ENCODE measurements around the gene LRIG1.

Gene LRIG1

DNA sequence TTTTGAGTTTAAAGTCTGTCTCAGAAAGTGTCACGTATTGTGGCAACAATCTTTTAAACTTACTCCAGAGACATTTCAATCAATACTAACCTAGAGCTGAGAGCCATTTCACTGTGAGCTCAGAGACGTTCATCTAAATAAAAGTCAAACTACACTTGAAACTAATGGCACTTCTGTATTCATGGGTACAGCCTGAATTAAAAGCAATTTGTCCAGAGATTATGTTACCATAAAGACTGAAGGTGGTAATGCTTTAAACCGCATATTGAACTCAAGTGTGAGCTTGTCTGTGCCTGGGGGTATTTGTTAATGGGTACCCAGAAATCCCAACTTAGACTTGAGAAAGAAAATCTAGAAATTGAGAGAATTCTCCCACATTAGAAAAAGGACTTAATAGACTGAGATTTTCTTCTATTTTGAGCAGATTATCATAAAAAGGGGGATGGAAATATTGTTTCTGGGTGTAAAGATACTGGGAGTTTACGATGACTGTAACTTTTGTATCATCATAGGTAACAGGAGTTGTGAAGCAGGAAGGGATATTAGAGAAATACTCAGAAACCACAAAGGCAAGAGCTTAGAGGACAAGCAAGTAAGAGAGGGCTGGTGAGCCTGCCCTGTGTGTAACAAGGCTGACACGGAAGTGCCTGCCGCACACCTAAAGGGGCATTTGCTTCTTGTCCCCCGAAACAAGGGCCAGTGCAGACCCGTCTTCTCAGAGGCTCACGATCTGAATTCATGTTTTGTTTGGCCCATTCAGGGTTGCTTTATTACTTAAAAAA is 36.9 kb downstream of the LRIG1 start:
- H3K79me2 ChIP-seq (ENCODE audit: low read length): peaks cover 93% of the 10 kb centered on the region
- H3K4me3 ChIP-seq (ENCODE audit: low read length): no peak overlapping the region
- no peak for TF ChIP-seq EZH2phosphoT487 (IDR thresholded peaks at IDR 0.05; ENCODE audit: low read length)
- no peak for TF ChIP-seq EZH2 (optimal IDR thresholded peaks at IDR 0.05; ENCODE audit: low read depth, low read length)
- TF ChIP-seq, protein P1, sequence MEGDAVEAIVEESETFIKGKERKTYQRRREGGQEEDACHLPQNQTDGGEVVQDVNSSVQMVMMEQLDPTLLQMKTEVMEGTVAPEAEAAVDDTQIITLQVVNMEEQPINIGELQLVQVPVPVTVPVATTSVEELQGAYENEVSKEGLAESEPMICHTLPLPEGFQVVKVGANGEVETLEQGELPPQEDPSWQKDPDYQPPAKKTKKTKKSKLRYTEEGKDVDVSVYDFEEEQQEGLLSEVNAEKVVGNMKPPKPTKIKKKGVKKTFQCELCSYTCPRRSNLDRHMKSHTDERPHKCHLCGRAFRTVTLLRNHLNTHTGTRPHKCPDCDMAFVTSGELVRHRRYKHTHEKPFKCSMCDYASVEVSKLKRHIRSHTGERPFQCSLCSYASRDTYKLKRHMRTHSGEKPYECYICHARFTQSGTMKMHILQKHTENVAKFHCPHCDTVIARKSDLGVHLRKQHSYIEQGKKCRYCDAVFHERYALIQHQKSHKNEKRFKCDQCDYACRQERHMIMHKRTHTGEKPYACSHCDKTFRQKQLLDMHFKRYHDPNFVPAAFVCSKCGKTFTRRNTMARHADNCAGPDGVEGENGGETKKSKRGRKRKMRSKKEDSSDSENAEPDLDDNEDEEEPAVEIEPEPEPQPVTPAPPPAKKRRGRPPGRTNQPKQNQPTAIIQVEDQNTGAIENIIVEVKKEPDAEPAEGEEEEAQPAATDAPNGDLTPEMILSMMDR (IDR thresholded peaks at IDR 0.05; ENCODE audit: low read length): no peak
- no peaks in the 10 kb centered on the region for H3K9me2 ChIP-seq (replicated peaks; ENCODE audit: insufficient read depth, low read length)
- H3K27me3 ChIP-seq (replicated peaks; ENCODE audit: insufficient read depth, low read length): no peaks in the 10 kb centered on the region
- H3K36me3 ChIP-seq (replicated peaks; ENCODE audit: insufficient read depth, low read length): no peaks in the 10 kb centered on the region
- H2AFZ ChIP-seq (ENCODE audit: low read length): no peak overlapping the region
- no peak overlapping the region for H3K4me2 ChIP-seq (ENCODE audit: low read depth, low read length)
- H3F3A ChIP-seq (ENCODE audit: insufficient read depth, low read length): no peaks in the 10 kb centered on the region
- no peak for DNase-seq
- peaks cover 2% of the 10 kb centered on the region for H3K4me1 ChIP-seq (ENCODE audit: low read length)
- H3K9me3 ChIP-seq (replicated peaks; ENCODE audit: insufficient read depth, low read length): no peaks in the 10 kb centered on the region
- H3K27ac ChIP-seq (ENCODE audit: low read length): no peak overlapping the region
- H3K9ac ChIP-seq (ENCODE audit: low read length): no peak overlapping the region
- no peaks in the 10 kb centered on the region for H4K20me1 ChIP-seq (ENCODE audit: insufficient read depth, low read length)

DNA sequence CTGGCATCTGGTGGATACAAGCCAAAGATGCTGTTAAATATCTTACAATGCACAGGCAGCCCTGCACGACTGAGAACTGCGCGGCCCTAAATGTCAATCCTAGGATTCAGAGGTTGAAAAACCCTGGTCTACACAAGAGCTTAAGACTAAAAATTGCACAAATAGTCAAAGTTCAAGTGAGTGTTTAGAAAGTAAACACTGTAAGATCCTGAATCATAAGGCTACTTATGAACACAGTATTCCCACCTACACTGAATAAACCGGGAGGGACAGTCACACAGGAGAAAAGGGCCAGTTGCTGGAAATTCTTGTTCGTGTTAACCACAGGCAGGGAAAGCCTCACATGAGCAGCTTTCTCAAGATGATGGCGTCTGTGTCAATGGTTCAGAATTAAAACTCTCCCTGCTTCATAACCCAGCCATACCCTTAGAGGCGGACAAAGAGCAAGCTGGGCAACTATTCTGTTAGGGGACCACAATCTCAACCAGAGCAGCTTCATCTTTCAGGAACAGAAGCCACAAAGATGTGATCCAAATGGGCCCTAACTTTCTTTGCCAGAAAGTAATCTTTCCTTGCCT is 37.7 kb downstream of the LRIG1 start:
- H2AFZ ChIP-seq (ENCODE audit: low read length): no peak overlapping the region
- no peaks in the 10 kb centered on the region for H3K36me3 ChIP-seq (replicated peaks; ENCODE audit: insufficient read depth, low read length)
- H3K9me3 ChIP-seq (replicated peaks; ENCODE audit: insufficient read depth, low read length): no peaks in the 10 kb centered on the region
- H4K20me1 ChIP-seq (ENCODE audit: insufficient read depth, low read length): no peaks in the 10 kb centered on the region
- no peak overlapping the region for H3K9ac ChIP-seq (ENCODE audit: low read length)
- TF ChIP-seq EZH2phosphoT487 (IDR thresholded peaks at IDR 0.05; ENCODE audit: low read length) (no peak), EZH2 (optimal IDR thresholded peaks at IDR 0.05; ENCODE audit: low read depth, low read length) (no peak)
- TF ChIP-seq, protein P1 (IDR thresholded peaks at IDR 0.05; ENCODE audit: low read length): no peak
- H3K9me2 ChIP-seq (replicated peaks; ENCODE audit: insufficient read depth, low read length): no peaks in the 10 kb centered on the region
- H3K27me3 ChIP-seq (replicated peaks; ENCODE audit: insufficient read depth, low read length): no peaks in the 10 kb centered on the region
- peaks cover 85% of the 10 kb centered on the region for H3K79me2 ChIP-seq (ENCODE audit: low read length)
- H3K27ac ChIP-seq (ENCODE audit: low read length): no peak overlapping the region
- no peaks in the 10 kb centered on the region for H3K4me1 ChIP-seq (ENCODE audit: low read length)
- H3K4me3 ChIP-seq (ENCODE audit: low read length): no peak overlapping the region
- H3F3A ChIP-seq (ENCODE audit: insufficient read depth, low read length): no peaks in the 10 kb centered on the region
- H3K4me2 ChIP-seq (ENCODE audit: low read depth, low read length): no peak overlapping the region
- no peak for DNase-seq

DNA sequence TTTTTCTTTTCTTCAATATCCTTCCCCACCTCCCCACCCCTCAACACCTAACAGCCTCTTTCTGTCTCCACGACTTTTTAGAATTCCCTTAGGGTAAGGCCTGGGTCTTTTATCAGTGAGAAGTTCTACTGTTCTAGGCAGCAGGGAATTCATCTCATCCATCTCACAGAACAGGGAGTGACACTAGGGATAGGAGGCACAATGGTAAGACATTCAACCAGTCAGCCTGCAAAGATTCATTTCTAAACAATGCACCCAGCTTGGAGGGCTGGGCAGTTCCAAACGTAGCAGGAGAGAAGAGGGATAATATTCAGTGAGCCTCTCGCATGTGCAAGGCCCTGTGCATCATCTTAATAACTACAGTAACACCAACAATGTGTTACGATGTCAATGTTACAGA is 43.6 kb downstream of the LRIG1 start:
- Histone ChIP-seq H4K20me1 (ENCODE audit: insufficient read depth, low read length) (no peaks in the 10 kb centered on the region), H3K9me2 (replicated peaks; ENCODE audit: insufficient read depth, low read length) (no peaks in the 10 kb centered on the region), H3K27ac (ENCODE audit: low read length) (no peak overlapping the region), H3K4me3 (ENCODE audit: low read length) (no peak overlapping the region), H3K4me1 (ENCODE audit: low read length) (no peaks in the 10 kb centered on the region), H3K79me2 (ENCODE audit: low read length) (peaks cover 76% of the 10 kb centered on the region), H3K36me3 (replicated peaks; ENCODE audit: insufficient read depth, low read length) (no peaks in the 10 kb centered on the region), H3K27me3 (replicated peaks; ENCODE audit: insufficient read depth, low read length) (no peaks in the 10 kb centered on the region), H3K9me3 (replicated peaks; ENCODE audit: insufficient read depth, low read length) (no peaks in the 10 kb centered on the region), H3F3A (ENCODE audit: insufficient read depth, low read length) (no peaks in the 10 kb centered on the region), H3K9ac (ENCODE audit: low read length) (no peak overlapping the region), H3K4me2 (ENCODE audit: low read depth, low read length) (no peak overlapping the region), H2AFZ (ENCODE audit: low read length) (no peak overlapping the region)
- no peak for DNase-seq
- TF ChIP-seq EZH2phosphoT487 (IDR thresholded peaks at IDR 0.05; ENCODE audit: low read length) (no peak), EZH2 (optimal IDR thresholded peaks at IDR 0.05; ENCODE audit: low read depth, low read length) (no peak)
- TF ChIP-seq, protein P1 (IDR thresholded peaks at IDR 0.05; ENCODE audit: low read length): no peak

All from MM.1S (cell line).